H9 (cell line): ENCODE data around the gene ERMP1. TPM values are rescaled to one million over a fixed set of nuclear protein-coding genes. Genes with fewer than 3 reads are reported as not detected.

Source experiments
- DNase-seq: peaks from one replicate; pipeline ENCODE4 v3.0.0-alpha.2; 2017
- H2AFZ ChIP-seq: one replicate; pipeline ENCODE4 v1.6.1; 2013; ENCODE audit warnings: mild to moderate bottlenecking, low read length, control low read depth, moderate library complexity
- H2AK5ac ChIP-seq: 2 replicates; pipeline ENCODE4 v1.6.1; 2013; ENCODE audit warnings: low read length, control low read depth, mixed read lengths; ENCODE audit not compliant: insufficient read length
- H2BK120ac ChIP-seq: one replicate; pipeline ENCODE4 v1.6.1; 2013; ENCODE audit warnings: low read depth, mild to moderate bottlenecking, low read length, control low read depth, inconsistent platforms; ENCODE audit not compliant: poor library complexity, severe bottlenecking
- H2BK12ac ChIP-seq: 2 replicates; pipeline ENCODE4 v1.6.1; 2013; ENCODE audit warnings: low read length, control low read depth, mixed read lengths, low read depth; ENCODE audit not compliant: insufficient read length
- H2BK15ac ChIP-seq: 2 replicates; pipeline ENCODE4 v1.6.1; 2013; ENCODE audit warnings: low read depth, low read length, control low read depth
- H2BK20ac ChIP-seq: one replicate; pipeline ENCODE4 v1.6.1; 2013; ENCODE audit warnings: low read depth, mild to moderate bottlenecking, low read length, control low read depth, inconsistent platforms; ENCODE audit not compliant: poor library complexity, severe bottlenecking
- H2BK5ac ChIP-seq: 2 replicates; pipeline ENCODE4 v1.6.1; 2013; ENCODE audit warnings: low read length, control low read depth, mixed read lengths; ENCODE audit not compliant: insufficient read length
- H3K14ac ChIP-seq: 2 replicates; pipeline ENCODE4 v1.6.1; 2013; ENCODE audit warnings: low read length, control low read depth; ENCODE audit not compliant: insufficient read depth
- H3K18ac ChIP-seq: 2 replicates; pipeline ENCODE4 v1.6.1; 2013; ENCODE audit warnings: low read depth, mild to moderate bottlenecking, mixed read lengths, low read length, control low read depth; ENCODE audit not compliant: insufficient read length
- H3K23ac ChIP-seq: 2 replicates; pipeline ENCODE4 v1.6.1; 2013; ENCODE audit warnings: low read length, control low read depth, mixed read lengths, low read depth; ENCODE audit not compliant: insufficient read length
- H3K23me2 ChIP-seq: 2 replicates; pipeline ENCODE4 v1.6.1; 2013; ENCODE audit warnings: low read depth, mild to moderate bottlenecking, mixed read lengths, low read length, control low read depth; ENCODE audit not compliant: insufficient read length, poor library complexity, severe bottlenecking
- H3K27ac ChIP-seq: 2 replicates; pipeline ENCODE4 v1.5.1; 2013; ENCODE audit warnings: low read length, control low read depth, mixed read lengths, low read depth; ENCODE audit not compliant: insufficient read length
- H3K27me3 ChIP-seq: 2 replicates; pipeline ENCODE4 v1.6.1; 2013; ENCODE audit warnings: low read length, control low read depth, inconsistent platforms; ENCODE audit not compliant: insufficient read depth
- H3K4ac ChIP-seq: 2 replicates; pipeline ENCODE4 v1.6.1; 2013; ENCODE audit warnings: low read depth, mild to moderate bottlenecking, control low read depth, inconsistent platforms, low read length, moderate library complexity
- H3K4me1 ChIP-seq: 2 replicates; pipeline ENCODE4 v1.6.1; 2013; ENCODE audit warnings: low read length, control low read depth, inconsistent platforms; ENCODE audit not compliant: insufficient read depth
- H3K4me2 ChIP-seq: 2 replicates; pipeline ENCODE4 v1.6.1; 2013; ENCODE audit warnings: low read length, control low read depth, mixed read lengths; ENCODE audit not compliant: insufficient read length, insufficient read depth
- H3K56ac ChIP-seq: 2 replicates; pipeline ENCODE4 v1.6.1; 2013; ENCODE audit warnings: low read depth, mild to moderate bottlenecking, mixed read lengths, low read length, control low read depth; ENCODE audit not compliant: insufficient read length
- H3K79me1 ChIP-seq: 2 replicates; pipeline ENCODE4 v1.6.1; 2013; ENCODE audit warnings: low read depth, mild to moderate bottlenecking, moderate library complexity, low read length, control low read depth, inconsistent platforms; ENCODE audit not compliant: insufficient read depth, poor library complexity, severe bottlenecking
- H3K79me2 ChIP-seq: 2 replicates; pipeline ENCODE4 v1.6.1; 2013; ENCODE audit warnings: low read length, control low read depth, inconsistent platforms; ENCODE audit not compliant: insufficient read depth
- H3K9ac ChIP-seq: 2 replicates; pipeline ENCODE4 v1.6.1; 2013; ENCODE audit warnings: low read length, control low read depth, mixed read lengths; ENCODE audit not compliant: insufficient read length; ENCODE audit errors: extremely low read depth
- H3K9me3 ChIP-seq: one replicate; pipeline ENCODE4 v1.6.1; 2013; ENCODE audit warnings: low read depth, low read length, inconsistent platforms; ENCODE audit not compliant: control insufficient read depth
- H3T11ph ChIP-seq: one replicate; pipeline ENCODE4 v1.6.1; 2013; ENCODE audit warnings: mild to moderate bottlenecking, low read length, control low read depth, inconsistent platforms
- H4K20me1 ChIP-seq: one replicate; pipeline ENCODE4 v1.6.1; 2013; ENCODE audit not compliant: control insufficient read depth, insufficient read length, insufficient read depth
- H4K5ac ChIP-seq: 2 replicates; pipeline ENCODE4 v1.6.1; 2013; ENCODE audit warnings: low read depth, mild to moderate bottlenecking, mixed read lengths, low read length, control low read depth; ENCODE audit not compliant: insufficient read length
- H4K8ac ChIP-seq: replicated peaks from 2 replicates; pipeline ENCODE4 v1.6.1; 2013; ENCODE audit warnings: low read length, control low read depth, mixed read lengths, low read depth; ENCODE audit not compliant: insufficient read length
- H4K91ac ChIP-seq: 2 replicates; pipeline ENCODE4 v1.6.1; 2013; ENCODE audit warnings: low read depth, mild to moderate bottlenecking, moderate library complexity, mixed read lengths, low read length, control low read depth; ENCODE audit not compliant: insufficient read length
- H3K27ac Mint-ChIP-seq, 3 experiments: 2 replicates in 2 of 3; 3 replicates in 1 of 3; pipeline ENCODE4 v1.8.0; 2020 to 2021; ENCODE audit warnings: mixed read lengths in 3 of 3, mild to moderate bottlenecking in 1 of 3, moderate library complexity in 1 of 3
- H3K27me3 Mint-ChIP-seq: 2 replicates; pipeline ENCODE4 v1.8.0; 2021; ENCODE audit warnings: low read depth, mild to moderate bottlenecking, moderate library complexity, mixed read lengths
- H3K36me3 Mint-ChIP-seq, 3 experiments: 2 replicates in 2 of 3; 3 replicates in 1 of 3; pipeline ENCODE4 v1.8.0; 2020 to 2021; ENCODE audit warnings: low read depth in 3 of 3, mixed read lengths in 3 of 3; ENCODE audit not compliant: insufficient read depth in 1 of 3
- H3K4me1 Mint-ChIP-seq, 2 experiments: 2 replicates each; pipeline ENCODE4 v1.8.0; 2020; ENCODE audit warnings: mixed read lengths in 2 of 2
- H3K4me3 Mint-ChIP-seq, 2 experiments: 2 replicates in 1 of 2; 3 replicates in 1 of 2; pipeline ENCODE4 v1.8.0; 2020 to 2021; ENCODE audit warnings: mild to moderate bottlenecking in 2 of 2, mixed read lengths in 2 of 2, moderate library complexity in 1 of 2
- H3K9me3 Mint-ChIP-seq, 2 experiments: 2 replicates in 1 of 2; 3 replicates in 1 of 2; pipeline ENCODE4 v1.8.0; 2020; ENCODE audit warnings: mild to moderate bottlenecking in 2 of 2, mixed read lengths in 2 of 2, moderate library complexity in 1 of 2
- WGBS: extraction: QIAGEN DNeasy Blood & Tissue Kit; methylation state at CpG from one replicate; pipeline ENCODE4 v1.1.7; 2013; ENCODE audit warnings: missing lambda C conversion rate, low lambda C conversion rate, mixed read lengths; ENCODE audit not compliant: insufficient read length; ENCODE audit errors: extremely low coverage; 5-methylcytosine and 5-hydroxymethylcytosine counted together
- total RNA-seq: library from RNA; stranded (reverse); gene quantifications from 2 replicates; pipeline ENCODE4 v1.2.1, GENCODE V29; 2021
- TF ChIP-seq, protein P1 (sequence below): fragments of 200-600 bp; sonication (generic); conservative IDR thresholded peaks from 3 replicates; pipeline ENCODE4 v1.8.0; 2021; ENCODE audit warnings: antibody characterized with exemption, mild to moderate bottlenecking

ERMP1 gene
- total RNA-seq, 1 experiment from 2014 or later, result 20.2 TPM

- H3K14ac ChIP-seq, result no peak overlapping the region
- TF ChIP-seq, protein P1, sequence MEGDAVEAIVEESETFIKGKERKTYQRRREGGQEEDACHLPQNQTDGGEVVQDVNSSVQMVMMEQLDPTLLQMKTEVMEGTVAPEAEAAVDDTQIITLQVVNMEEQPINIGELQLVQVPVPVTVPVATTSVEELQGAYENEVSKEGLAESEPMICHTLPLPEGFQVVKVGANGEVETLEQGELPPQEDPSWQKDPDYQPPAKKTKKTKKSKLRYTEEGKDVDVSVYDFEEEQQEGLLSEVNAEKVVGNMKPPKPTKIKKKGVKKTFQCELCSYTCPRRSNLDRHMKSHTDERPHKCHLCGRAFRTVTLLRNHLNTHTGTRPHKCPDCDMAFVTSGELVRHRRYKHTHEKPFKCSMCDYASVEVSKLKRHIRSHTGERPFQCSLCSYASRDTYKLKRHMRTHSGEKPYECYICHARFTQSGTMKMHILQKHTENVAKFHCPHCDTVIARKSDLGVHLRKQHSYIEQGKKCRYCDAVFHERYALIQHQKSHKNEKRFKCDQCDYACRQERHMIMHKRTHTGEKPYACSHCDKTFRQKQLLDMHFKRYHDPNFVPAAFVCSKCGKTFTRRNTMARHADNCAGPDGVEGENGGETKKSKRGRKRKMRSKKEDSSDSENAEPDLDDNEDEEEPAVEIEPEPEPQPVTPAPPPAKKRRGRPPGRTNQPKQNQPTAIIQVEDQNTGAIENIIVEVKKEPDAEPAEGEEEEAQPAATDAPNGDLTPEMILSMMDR, result no peak
- H3K18ac ChIP-seq, result no peak overlapping the region
- H3K56ac ChIP-seq, result no peak overlapping the region
- Mint-ChIP-seq H3K9me3 (peaks cover 7% of the 10 kb centered on the region in 2 experiments; a peak in 4 of 5 replicates), H3K4me1 (peaks cover 17 to 24% of the 10 kb centered on the region in 2 experiments), H3K36me3 (peaks cover 2 to 11% (median 3%) of the 10 kb centered on the region in 3 experiments; a peak in 5 of 7 replicates), H3K27ac (no peak overlapping the region), H3K4me3 (no peak overlapping the region), H3K27me3 (no peaks in the 10 kb centered on the region; the same call in 1 of the 2 replicates)
- H4K20me1 ChIP-seq, result no peaks in the 10 kb centered on the region
- no peak overlapping the region for H3K4ac ChIP-seq
- no peak overlapping the region for H2BK5ac ChIP-seq
- H3K4me1 ChIP-seq, result 0 out of 2 replicates have a peak, but pooled peaks cover 2% of the 10 kb centered on the region
- no peak overlapping the region for H3K23ac ChIP-seq
- H3K4me2 ChIP-seq, result no peak overlapping the region
- no peak overlapping the region for H2AFZ ChIP-seq
- H2BK120ac ChIP-seq, result no peak overlapping the region
- no peaks in the 10 kb centered on the region for H3K27me3 ChIP-seq
- no peaks in the 10 kb centered on the region for H3K79me1 ChIP-seq
- DNase-seq, result no peak
- no peak overlapping the region for H3T11ph ChIP-seq
- no peak overlapping the region for H3K9ac ChIP-seq
- no peak overlapping the region for H4K91ac ChIP-seq
- no peaks in the 10 kb centered on the region for H3K9me3 ChIP-seq
- H3K27ac ChIP-seq, result no peak overlapping the region
- H2BK20ac ChIP-seq, result no peak overlapping the region
- no peak overlapping the region for H4K8ac ChIP-seq
- H2AK5ac ChIP-seq, result no peak overlapping the region
- H2BK12ac ChIP-seq, result no peak overlapping the region
- no peak overlapping the region for H4K5ac ChIP-seq
- no peak overlapping the region for H2BK15ac ChIP-seq
- H3K79me2 ChIP-seq, result no peaks in the 10 kb centered on the region
- no CpG with 5 or more reads among the region's 12 CpGs for WGBS
- no peaks in the 10 kb centered on the region for H3K23me2 ChIP-seq
Observed at GRCh38 chr9:5841771-5842573, 9.1 kb upstream of the ERMP1 start.
